Heart right ventricle (tissue), 16 donors: ENCODE data around the gene NYAP1. TPM values are rescaled to one million over a fixed set of nuclear protein-coding genes. Genes with fewer than 3 reads are reported as not detected.

Experiments used
- ATAC-seq, 8 donors: fragments of 200-7000 bp; cut with Tn5 transposase; one replicate each; pipeline ENCODE4 v1.9.1; 2020; ENCODE audit warnings: mild to moderate bottlenecking in 8 of 8, moderate library complexity in 8 of 8, moderate number of reproducible peaks in 1 of 8
- DNase-seq, 2 donors: peaks; one replicate each; pipeline ENCODE4 v3.0.0-alpha.2; 2020
- H3K27ac ChIP-seq, 10 donors: fragments of 200-600 bp; sonication (generic) in 2 of 10; one replicate each; pipeline versions ENCODE4 v1.5.0 to v1.8.0; 2020 to 2022; ENCODE audit warnings: mild to moderate bottlenecking in 3 of 10
- H3K27me3 ChIP-seq, 7 donors: fragments of 200-600 bp; one replicate each; pipeline ENCODE4 v1.8.0; 2021 to 2022; ENCODE audit warnings: mild to moderate bottlenecking in 2 of 7
- H3K36me3 ChIP-seq, 9 donors: fragments of 200-600 bp; sonication (generic) in 1 of 9; one replicate each; pipeline versions ENCODE4 v1.5.0 to v1.8.0; 2020 to 2022; ENCODE audit warnings: mild to moderate bottlenecking in 2 of 9
- H3K4me1 ChIP-seq, 9 donors: fragments of 200-600 bp; sonication (generic) in 1 of 9; one replicate each; pipeline versions ENCODE4 v1.5.0 to v1.8.0; 2020 to 2022; ENCODE audit warnings: mild to moderate bottlenecking in 4 of 9
- H3K4me3 ChIP-seq, 10 donors: fragments of 200-600 bp; sonication (generic) in 2 of 10; one replicate each; pipeline versions ENCODE4 v1.5.0 to v1.8.0; 2020 to 2022; ENCODE audit warnings: mild to moderate bottlenecking in 7 of 10, moderate library complexity in 2 of 10
- H3K9me3 ChIP-seq, 11 donors: fragments of 200-600 bp in 10 of 11; sonication (generic) in 2 of 11; one replicate each; pipeline versions ENCODE4 v1.5.0 to v1.8.0; 2013 to 2022; ENCODE audit warnings: mild to moderate bottlenecking in 2 of 11, control low read depth in 1 of 11, moderate library complexity in 1 of 11
- CTCF ChIP-seq, 9 donors: fragments of 200-600 bp; sonication (generic) in 2 of 9; IDR thresholded peaks; one replicate each; pipeline versions ENCODE4 v1.5.0 to v1.8.0; 2021 to 2022; ENCODE audit warnings: antibody characterized with exemption in 9 of 9, mild to moderate bottlenecking in 5 of 9, moderate library complexity in 1 of 9
- WGBS, 2 donors: extraction: QIAGEN DNeasy Blood & Tissue Kit; methylation state at CpG; one replicate each; pipeline ENCODE4 v1.1.7; 2013; ENCODE audit warnings: inconsistent platforms in 1 of 2; 5-methylcytosine and 5-hydroxymethylcytosine counted together
- intact Hi-C, 10 donors: fragments of 100-400 bp; cut with DNase I; formaldehyde crosslinking; loops; one replicate each; pipeline versions ENCODE4 v1.11.1 to v1.14.2; 2022
- polyA plus RNA-seq, 2 donors: library from polyadenylated mRNA; stranded (reverse); fragments of 200-250 nt; gene quantifications; one replicate each; pipeline ENCODE4 v1.2.3, GENCODE V29; 2013
- total RNA-seq, 10 donors: library from RNA; stranded (reverse); fragmentation: NEBNext Ultra II Directional in 3 of 10; extraction: Animal tissue kit (Norgen Biotek cat#: 25700) in 3 of 10; gene quantifications; one replicate each; pipeline versions ENCODE4 v1.2.1 to v1.2.4, GENCODE V29; 2021 to 2023
- donor health status: Arrhythmogenic right ventricular cardiomyopathy.
- donor health status: ischemic (EF 13 %, LVEDD 7.1; RV severe dilation, severe dysfunction).
- donor health status: healthy with polysubstance abuse.
- donor health status: DM: no; HTN: yes; CAD: no.
- donor health status: DM: no; HTN: no; CAD: no.
- donor health status: ischemic (EF 25% LVEDD 6.9; RV normal size, moderate dysfunction).
- donor health status: ischemic (EF 25% LVEDD 5.7; RV mildly dilated, moderate dysfunction).
- donor health status: healthy.
- donor health status: DM: yes; HTN: yes; CAD: no.
- donor health status: Ischemic cardiomyopathy.
- donor health status: ischemic (EF 35%, LVEDD 5.7; RV mildly dilated, moderate dysfunction).
- donor health status: nonischemic (EF 11% LVEDD 7.7; RV severe dilation, severe dysfunction).
- donor health status: DM: yes; HTN: yes; CAD: no.
- donor health status: PGD.
- donor health status: ischemic (EF 29% LVEDD 5.4; RV normal size, mild dysfunction).
- donor health status: nonischemic (EF 23%, LVEDD 6.1; RV moderate dilation, normal function).

The NYAP1 gene
- total and polyA plus RNA-seq, 12 donors: 0.10 to 0.86 (median 0.35) TPM

GRCh38 chr7:100544386-100544785 lies 60.7 kb downstream of the NYAP1 start:
- peaks cover 29 to 74% (median 64%) of the 10 kb centered on the region in 9 donors for H3K4me1 ChIP-seq
- no peak for TF ChIP-seq CTCF (IDR thresholded peaks at IDR 0.05)
- intact Hi-C loops: no loop called here
- DNase-seq (no peak), ATAC-seq (no peak)
- H3K27ac ChIP-seq: peak overlapping the region; percentile 63 to 94 (median 88)
- H3K27me3 ChIP-seq: no peaks in the 10 kb centered on the region
- no peaks in the 10 kb centered on the region for H3K9me3 ChIP-seq
- 36 to 38% methylated on average over 5 of the region's 5 CpGs for WGBS, 2 donors
- no peak overlapping the region for H3K4me3 ChIP-seq
- peaks cover 0 to 7% (median 0%) of the 10 kb centered on the region in 9 donors for H3K36me3 ChIP-seq

Other genes starting within 250 kb of the NYAP1 start
- gene SPDYE3, start 176.2 kb upstream of the NYAP1 start, total RNA-seq: not detected
- gene SPDYE3, start 176.2 kb upstream of the NYAP1 start, polyA plus RNA-seq: under 1 TPM; 0.04 to 0.15 TPM
- 10 to 100 TPM in 6 of 10 donors, 1 to 10 TPM in 4; 7.3 to 15.5 (median 10.5) TPM for gene PILRB, start 125.8 kb upstream of the NYAP1 start, total RNA-seq
- 10 to 100 TPM; 14.5 to 69.1 TPM for gene PILRB, start 125.8 kb upstream of the NYAP1 start, polyA plus RNA-seq
- gene PILRA, start 110.4 kb upstream of the NYAP1 start, total RNA-seq: 10 to 100 TPM in 1 of 10 donors, 1 to 10 TPM in 9; 1.1 to 12.4 (median 2.5) TPM
- 1 to 10 TPM; 2.9 to 4.2 TPM for gene PILRA, start 110.4 kb upstream of the NYAP1 start, polyA plus RNA-seq
- gene ZCWPW1, start 55.2 kb upstream of the NYAP1 start, total RNA-seq: 1 to 10 TPM; 3.3 to 5.5 (median 4.0) TPM
- 1 to 10 TPM; 7.2 to 7.5 TPM for gene ZCWPW1, start 55.2 kb upstream of the NYAP1 start, polyA plus RNA-seq
- 10 to 100 TPM; 17.2 to 27.7 (median 23.0) TPM for gene MEPCE, start 54.1 kb upstream of the NYAP1 start, total RNA-seq
- gene MEPCE, start 54.1 kb upstream of the NYAP1 start, polyA plus RNA-seq: 10 to 100 TPM; 15.1 to 18.7 TPM
- gene PPP1R35, start 47.4 kb upstream of the NYAP1 start, total RNA-seq: 10 to 100 TPM in 7 of 10 donors, 1 to 10 TPM in 3; 7.5 to 18.2 (median 11.3) TPM
- 10 to 100 TPM; 30.3 to 60.4 TPM for gene PPP1R35, start 47.4 kb upstream of the NYAP1 start, polyA plus RNA-seq
- 1 to 10 TPM in 2 of 10 donors, under 1 TPM in 4, not detected in 4; 0.28 to 1.1 (median 0.54) TPM for gene SPACDR, start 19.7 kb upstream of the NYAP1 start, total RNA-seq
- 1 to 10 TPM in 1 of 2 donors, under 1 TPM in 1; 0.93 to 1.3 TPM for gene SPACDR, start 19.7 kb upstream of the NYAP1 start, polyA plus RNA-seq
- gene TSC22D4, start 4.7 kb upstream of the NYAP1 start, total RNA-seq: 10 to 100 TPM; 36.0 to 72.3 (median 46.7) TPM
- 10 to 100 TPM; 46.0 to 53.7 TPM for gene TSC22D4, start 4.7 kb upstream of the NYAP1 start, polyA plus RNA-seq
- gene AGFG2, start 55.3 kb downstream of the NYAP1 start, total RNA-seq: 10 to 100 TPM; 20.7 to 35.8 (median 28.4) TPM
- 10 to 100 TPM in 1 of 2 donors, 1 to 10 TPM in 1; 9.9 to 24.0 TPM for gene AGFG2, start 55.3 kb downstream of the NYAP1 start, polyA plus RNA-seq
- under 1 TPM in 5 of 10 donors, not detected in 5; 0.36 to 0.87 (median 0.62) TPM for gene SAP25, start 90.0 kb downstream of the NYAP1 start, total RNA-seq
- 1 to 10 TPM in 1 of 2 donors, under 1 TPM in 1; 0.88 to 2.3 TPM for gene SAP25, start 90.0 kb downstream of the NYAP1 start, polyA plus RNA-seq
- gene LRCH4, start 102.2 kb downstream of the NYAP1 start, total RNA-seq: 10 to 100 TPM; 18.4 to 37.9 (median 23.6) TPM
- 10 to 100 TPM; 36.1 to 57.6 TPM for gene LRCH4, start 102.2 kb downstream of the NYAP1 start, polyA plus RNA-seq
- gene FBXO24, start 102.4 kb downstream of the NYAP1 start, total RNA-seq: under 1 TPM in 8 of 10 donors, not detected in 2; 0.15 to 0.66 (median 0.40) TPM
- gene FBXO24, start 102.4 kb downstream of the NYAP1 start, polyA plus RNA-seq: under 1 TPM; 0.20 to 0.73 TPM
- gene PCOLCE, start 118.4 kb downstream of the NYAP1 start, total RNA-seq: 10 to 100 TPM; 13.1 to 59.6 (median 25.8) TPM
- 10 to 100 TPM; 56.4 to 74.3 TPM for gene PCOLCE, start 118.4 kb downstream of the NYAP1 start, polyA plus RNA-seq
- gene MOSPD3, start 128.6 kb downstream of the NYAP1 start, total RNA-seq: 10 to 100 TPM in 5 of 10 donors, 1 to 10 TPM in 5; 8.0 to 12.5 (median 9.9) TPM
- gene MOSPD3, start 128.6 kb downstream of the NYAP1 start, polyA plus RNA-seq: 10 to 100 TPM; 11.2 to 12.6 TPM
- gene TFR2, start 157.6 kb downstream of the NYAP1 start, total RNA-seq: under 1 TPM in 3 of 10 donors, not detected in 7; 0.20 to 0.57 (median 0.49) TPM
- under 1 TPM; 0.29 to 0.58 TPM for gene TFR2, start 157.6 kb downstream of the NYAP1 start, polyA plus RNA-seq
- not detected for gene ACTL6B, start 172.5 kb downstream of the NYAP1 start, total RNA-seq
- gene ACTL6B, start 172.5 kb downstream of the NYAP1 start, polyA plus RNA-seq: not detected
- gene GNB2, start 189.8 kb downstream of the NYAP1 start, total RNA-seq: 100 to 1,000 TPM in 7 of 10 donors, 10 to 100 TPM in 3; 91.6 to 150 (median 106) TPM
- gene GNB2, start 189.8 kb downstream of the NYAP1 start, polyA plus RNA-seq: 100 to 1,000 TPM in 1 of 2 donors, 10 to 100 TPM in 1; 32.8 to 227 TPM
- 10 to 100 TPM; 20.5 to 33.9 (median 24.2) TPM for gene GIGYF1, start 210.3 kb downstream of the NYAP1 start, total RNA-seq
- gene GIGYF1, start 210.3 kb downstream of the NYAP1 start, polyA plus RNA-seq: 10 to 100 TPM in 1 of 2 donors, 1 to 10 TPM in 1; 9.4 to 47.3 TPM
- gene POP7, start 222.2 kb downstream of the NYAP1 start, total RNA-seq: 10 to 100 TPM; 23.2 to 34.9 (median 25.3) TPM
- gene POP7, start 222.2 kb downstream of the NYAP1 start, polyA plus RNA-seq: 10 to 100 TPM; 35.5 to 71.5 TPM
- under 1 TPM in 1 of 10 donors, not detected in 9; 0.23 TPM for gene EPO, start 236.5 kb downstream of the NYAP1 start, total RNA-seq
- not detected for gene EPO, start 236.5 kb downstream of the NYAP1 start, polyA plus RNA-seq
- gene ZAN, start 249.7 kb downstream of the NYAP1 start, total RNA-seq: not detected
- gene ZAN, start 249.7 kb downstream of the NYAP1 start, polyA plus RNA-seq: not detected